Neural progenitor cell (in vitro differentiated cells): ENCODE results near the gene NAPG. TPM values are rescaled to one million over a fixed set of nuclear protein-coding genes. Genes with fewer than 3 reads are reported as not detected.

Source experiments
- DNase-seq: peaks from one replicate; pipeline ENCODE4 v3.0.0-alpha.2; 2016; ENCODE audit warnings: low spot score
- H2AFZ ChIP-seq: fragments of 200-600 bp; sonication (generic); replicated peaks from 2 replicates; pipeline ENCODE4 v1.6.1; 2016; ENCODE audit warnings: antibody characterized with exemption
- H3F3A ChIP-seq: fragments of 200-600 bp; sonication (generic); 2 replicates; pipeline ENCODE4 v1.6.1; 2016; ENCODE audit warnings: antibody characterized with exemption, low read depth
- H3K27ac ChIP-seq: fragments of 200-600 bp; sonication (generic); 2 replicates; pipeline ENCODE4 v1.5.1; 2016; ENCODE audit warnings: mild to moderate bottlenecking
- H3K27me3 ChIP-seq: fragments of 200-600 bp; sonication (generic); 2 replicates; pipeline ENCODE4 v1.6.1; 2016; ENCODE audit warnings: mild to moderate bottlenecking, moderate library complexity
- H3K36me3 ChIP-seq: fragments of 200-600 bp; sonication (generic); 2 replicates; pipeline ENCODE4 v1.5.1; 2016
- H3K4me1 ChIP-seq: fragments of 200-600 bp; sonication (generic); 2 replicates; pipeline ENCODE4 v1.6.1; 2016; ENCODE audit warnings: mixed run types
- H3K4me2 ChIP-seq: fragments of 200-600 bp; sonication (generic); 2 replicates; pipeline ENCODE4 v1.6.1; 2016
- H3K4me3 ChIP-seq: fragments of 200-600 bp; sonication (generic); 2 replicates; pipeline ENCODE4 v1.5.1; 2016
- H3K79me2 ChIP-seq: fragments of 200-600 bp; sonication (generic); 2 replicates; pipeline ENCODE4 v1.6.1; 2016; ENCODE audit warnings: low read depth
- H3K9ac ChIP-seq: fragments of 200-600 bp; sonication (generic); 2 replicates; pipeline ENCODE4 v1.6.1; 2016
- H3K9me3 ChIP-seq: fragments of 200-600 bp; sonication (generic); 2 replicates; pipeline ENCODE4 v1.5.1; 2016; ENCODE audit warnings: low read depth
- H4K20me1 ChIP-seq: fragments of 200-600 bp; sonication (generic); 2 replicates; pipeline ENCODE4 v1.6.1; 2016; ENCODE audit warnings: low read depth
- H3K27ac Mint-ChIP-seq: 3 replicates; pipeline ENCODE4 v1.8.0; 2021; ENCODE audit warnings: mixed read lengths
- H3K27me3 Mint-ChIP-seq: 2 replicates; pipeline ENCODE4 v1.8.0; 2022; ENCODE audit warnings: low read depth, mild to moderate bottlenecking, inconsistent platforms, moderate library complexity, mixed read lengths; ENCODE audit not compliant: insufficient read depth
- H3K36me3 Mint-ChIP-seq: 3 replicates; pipeline ENCODE4 v1.8.0; 2021; ENCODE audit warnings: mixed read lengths
- H3K4me1 Mint-ChIP-seq: 3 replicates; pipeline ENCODE4 v1.8.0; 2021; ENCODE audit warnings: mixed read lengths
- H3K4me3 Mint-ChIP-seq: 3 replicates; pipeline ENCODE4 v1.8.0; 2021; ENCODE audit warnings: mild to moderate bottlenecking, moderate library complexity, mixed read lengths
- H3K9me3 Mint-ChIP-seq: 3 replicates; pipeline ENCODE4 v1.8.0; 2020; ENCODE audit warnings: mixed read lengths
- CTCF ChIP-seq: fragments of 200-600 bp; sonication (generic); IDR thresholded peaks from 2 replicates; pipeline ENCODE4 v1.5.1; 2017; ENCODE audit warnings: antibody characterized with exemption, mild to moderate bottlenecking
- EZH2 ChIP-seq: fragments of 200-600 bp; sonication (generic); IDR thresholded peaks from 2 replicates; pipeline ENCODE4 v1.6.1; 2017; ENCODE audit warnings: antibody characterized with exemption, mild to moderate bottlenecking, moderate library complexity
- EZH2phosphoT487 ChIP-seq: fragments of 200-600 bp; sonication (generic); IDR thresholded peaks from 2 replicates; pipeline ENCODE4 v1.6.1; 2017; ENCODE audit warnings: antibody characterized with exemption
- total RNA-seq: library from RNA; depleted of rRNA; stranded (reverse); fragments of >200 nt; gene quantifications from 2 replicates; pipeline ENCODE4 v1.2.3, GENCODE V29; 2015; ENCODE audit warnings: low replicate concordance

The NAPG gene
- total RNA-seq, 1 donor from 2014 or later: 56.6 TPM

DNA sequence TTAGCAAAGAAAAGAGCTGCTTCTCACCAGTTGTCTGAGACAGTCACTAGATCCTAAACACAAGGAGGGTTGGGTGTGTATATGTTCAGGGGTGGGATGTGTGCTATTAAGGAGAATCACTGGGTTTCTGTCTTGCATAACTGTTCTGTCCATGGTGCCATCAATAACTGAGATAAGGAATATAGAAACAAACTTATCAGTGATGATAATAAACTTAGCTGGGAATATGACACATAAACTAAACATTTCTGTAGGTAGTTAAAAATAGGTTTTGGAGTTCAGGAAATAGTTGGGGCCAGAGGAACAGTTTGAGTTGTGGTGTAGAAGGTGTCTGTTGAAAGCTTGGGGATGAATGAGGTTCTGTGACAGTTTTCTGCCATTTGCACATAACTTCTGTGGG is 17.4 kb downstream of the NAPG start:
- no peak for DNase-seq
- H3K9ac ChIP-seq: no peak overlapping the region
- H3K79me2 ChIP-seq: peaks cover 9% of the 10 kb centered on the region
- no peak overlapping the region for H3K4me3 ChIP-seq
- H4K20me1 ChIP-seq: peaks cover 13% of the 10 kb centered on the region
- Mint-ChIP-seq H3K27ac (no peak overlapping the region), H3K27me3 (no peaks in the 10 kb centered on the region), H3K4me1 (no peaks in the 10 kb centered on the region), H3K4me3 (no peak overlapping the region), H3K36me3 (peaks cover 28% of the 10 kb centered on the region), H3K9me3 (no peaks in the 10 kb centered on the region)
- H2AFZ ChIP-seq: no peak overlapping the region
- H3K27ac ChIP-seq: no peak overlapping the region
- no peaks in the 10 kb centered on the region for H3F3A ChIP-seq
- H3K27me3 ChIP-seq: no peaks in the 10 kb centered on the region
- TF ChIP-seq CTCF: no peak
- TF ChIP-seq EZH2: no peak
- TF ChIP-seq EZH2phosphoT487: no peak
- H3K4me1 ChIP-seq: no peaks in the 10 kb centered on the region
- H3K9me3 ChIP-seq: no peaks in the 10 kb centered on the region
- H3K4me2 ChIP-seq: no peak overlapping the region
- H3K36me3 ChIP-seq: peaks cover 20% of the 10 kb centered on the region

GRCh38 chr18:10544093-10544748 is 18.4 kb downstream of the NAPG start:
- Histone ChIP-seq H2AFZ (no peak overlapping the region), H3K9ac (no peak overlapping the region), H3K4me2 (no peak overlapping the region), H3K36me3 (peaks cover 13% of the 10 kb centered on the region), H3K9me3 (no peaks in the 10 kb centered on the region), H3K79me2 (no peaks in the 10 kb centered on the region), H3F3A (no peaks in the 10 kb centered on the region), H3K27me3 (no peaks in the 10 kb centered on the region), H3K27ac (no peak overlapping the region), H3K4me1 (no peaks in the 10 kb centered on the region), H3K4me3 (no peak overlapping the region), H4K20me1 (peaks cover 13% of the 10 kb centered on the region)
- DNase-seq: no peak
- Mint-ChIP-seq H3K36me3 (peaks cover 24% of the 10 kb centered on the region), H3K4me1 (no peaks in the 10 kb centered on the region), H3K9me3 (no peaks in the 10 kb centered on the region), H3K4me3 (no peak overlapping the region), H3K27ac (no peak overlapping the region), H3K27me3 (no peaks in the 10 kb centered on the region)
- no peak for TF ChIP-seq EZH2phosphoT487
- peak; percentile 24 for TF ChIP-seq CTCF
- no peak for TF ChIP-seq EZH2

DNA sequence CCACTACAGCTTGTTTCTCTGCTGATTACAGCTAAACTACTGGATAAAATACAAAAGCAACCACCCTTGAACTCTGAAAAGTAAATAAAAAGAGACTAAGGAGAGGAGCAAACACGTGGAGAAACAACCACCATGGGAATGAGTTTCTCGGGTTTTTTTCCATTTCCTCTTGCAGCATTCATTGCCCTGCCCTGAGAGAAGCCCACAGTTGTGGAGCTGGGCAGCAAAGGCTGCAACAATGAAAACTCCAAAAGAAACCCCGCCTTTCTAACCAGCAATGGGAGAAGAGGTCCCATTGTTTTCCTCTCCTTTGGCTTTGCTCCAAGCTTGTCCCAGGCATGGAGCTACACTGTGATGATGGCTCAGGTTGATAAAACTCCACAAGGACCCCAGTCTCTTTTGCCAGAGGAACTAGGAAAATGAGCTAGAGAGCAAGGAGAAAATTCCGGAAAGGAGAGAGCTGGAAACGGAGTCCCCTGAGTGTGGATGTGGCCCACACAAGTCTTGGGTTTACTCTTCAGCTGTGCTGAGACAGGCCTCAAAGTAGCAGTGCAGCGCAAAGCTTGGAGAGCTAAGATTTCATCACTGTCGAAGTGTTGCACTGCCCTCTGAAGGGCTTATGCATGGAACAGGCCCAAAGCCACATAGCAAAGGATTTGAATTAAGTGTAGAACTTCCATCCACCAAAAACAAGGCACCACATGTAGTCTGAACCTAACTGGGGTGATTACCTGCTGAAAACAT is 20.9 kb downstream of the NAPG start:
- no peaks in the 10 kb centered on the region for H3K9me3 Mint-ChIP-seq
- H3K36me3 Mint-ChIP-seq: peaks cover 29% of the 10 kb centered on the region
- Histone ChIP-seq H4K20me1 (peaks cover 13% of the 10 kb centered on the region), H3K79me2 (no peaks in the 10 kb centered on the region), H3K36me3 (peaks cover 9% of the 10 kb centered on the region), H3F3A (no peaks in the 10 kb centered on the region), H3K9ac (no peak overlapping the region), H3K27ac (no peak overlapping the region), H2AFZ (no peak overlapping the region), H3K27me3 (no peaks in the 10 kb centered on the region), H3K4me1 (no peaks in the 10 kb centered on the region), H3K9me3 (no peaks in the 10 kb centered on the region), H3K4me3 (no peak overlapping the region), H3K4me2 (no peak overlapping the region)
- DNase-seq: no peak
- H3K27ac Mint-ChIP-seq: no peak overlapping the region
- no peak overlapping the region for H3K4me3 Mint-ChIP-seq
- H3K4me1 Mint-ChIP-seq: no peaks in the 10 kb centered on the region
- H3K27me3 Mint-ChIP-seq: no peaks in the 10 kb centered on the region
- TF ChIP-seq EZH2phosphoT487 (no peak), EZH2 (no peak), CTCF (no peak)
